GM12878 (cell line): ENCODE data around the gene SVEP1.
"Not testable (repeated sequence)": the region's sequence is repeated elsewhere in the genome, so short reads cannot be mapped to it uniquely, and the experiment has no call there.

Experiments used
- CHD2 ChIP-seq: IDR thresholded peaks from 2 replicates; pipeline ENCODE4 v1.6.1; 2011; ENCODE audit warnings: low read depth, low read length, improper control_type of control experiment, borderline replicate concordance
- CHD4 ChIP-seq: fragments of 200-600 bp; sonication (generic); IDR thresholded peaks from 2 replicates; pipeline ENCODE4 v1.6.1; 2016; ENCODE audit warnings: mild to moderate bottlenecking
- CTCF ChIP-seq, 3 experiments: IDR thresholded peaks in 2 of 3; conservative IDR thresholded peaks in 1 of 3; 2 replicates each; pipeline ENCODE4 v1.5.1; 2011; ENCODE audit warnings: low read depth in 3 of 3, low read length in 3 of 3, mild to moderate bottlenecking in 3 of 3, control low read depth in 2 of 3, moderate library complexity in 2 of 3, inconsistent platforms in 1 of 3, mixed read lengths in 1 of 3; ENCODE audit not compliant: control insufficient read depth in 2 of 3, insufficient read depth in 1 of 3; ENCODE audit errors: extremely low read depth in 1 of 3
- POLR2A ChIP-seq: IDR thresholded peaks from 2 replicates; pipeline ENCODE4 v1.6.1; 2011; ENCODE audit warnings: low read depth, mild to moderate bottlenecking, low read length
- RFX5 ChIP-seq: IDR thresholded peaks from 2 replicates; pipeline ENCODE4 v1.6.1; 2011; ENCODE audit warnings: low read depth, low read length, improper control_type of control experiment
- SREBF2 ChIP-seq: IDR thresholded peaks from 2 replicates; pipeline ENCODE4 v1.6.1; 2012; ENCODE audit warnings: mild to moderate bottlenecking, low read length
- TCF7 ChIP-seq: IDR thresholded peaks from 2 replicates; pipeline ENCODE4 v1.6.1; 2014; ENCODE audit warnings: antibody characterized with exemption, borderline replicate concordance

DNA sequence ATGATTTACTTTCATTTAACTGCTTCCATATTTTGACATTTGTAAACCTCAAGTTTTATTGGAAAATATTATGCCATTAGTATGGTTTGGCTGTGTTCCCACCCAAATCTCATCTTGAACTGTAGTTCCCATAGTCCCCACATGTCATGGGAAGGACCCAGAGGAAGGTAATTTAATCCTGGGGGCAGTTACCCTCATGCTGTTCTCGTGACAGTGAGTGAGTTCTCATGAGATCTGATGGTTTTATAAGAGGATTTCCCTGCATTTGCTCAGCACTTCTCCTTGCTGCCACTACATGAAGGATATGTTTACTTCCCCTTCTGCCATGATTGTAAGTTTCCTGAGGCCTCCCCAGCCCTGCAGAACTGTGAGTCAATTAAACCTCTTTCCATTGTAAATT, 48.3 kb downstream of the SVEP1 start:
- not testable (repeated sequence) for TF ChIP-seq CTCF (IDR thresholded peaks at IDR 0.05 in 2 of 3, conservative IDR thresholded peaks at IDR 0.05 in 1 of 3; ENCODE audit: control insufficient read depth in 2 of 3, extremely low read depth in 1 of 3, insufficient read depth in 1 of 3, low read depth in 3 of 3, low read length in 3 of 3); SREBF2; POLR2A; RFX5; TCF7; CHD4; CHD2
